Islet precursor cell (in vitro differentiated cells): Measurements from ENCODE around the gene JDP2.

Experiments used
- DNase-seq: peaks from one replicate; pipeline ENCODE4 v3.0.0-alpha.2; 2018

Gene JDP2

GRCh38 chr14:75489480-75489837, 61.6 kb downstream of the JDP2 start:
- no peak for DNase-seq

DNA sequence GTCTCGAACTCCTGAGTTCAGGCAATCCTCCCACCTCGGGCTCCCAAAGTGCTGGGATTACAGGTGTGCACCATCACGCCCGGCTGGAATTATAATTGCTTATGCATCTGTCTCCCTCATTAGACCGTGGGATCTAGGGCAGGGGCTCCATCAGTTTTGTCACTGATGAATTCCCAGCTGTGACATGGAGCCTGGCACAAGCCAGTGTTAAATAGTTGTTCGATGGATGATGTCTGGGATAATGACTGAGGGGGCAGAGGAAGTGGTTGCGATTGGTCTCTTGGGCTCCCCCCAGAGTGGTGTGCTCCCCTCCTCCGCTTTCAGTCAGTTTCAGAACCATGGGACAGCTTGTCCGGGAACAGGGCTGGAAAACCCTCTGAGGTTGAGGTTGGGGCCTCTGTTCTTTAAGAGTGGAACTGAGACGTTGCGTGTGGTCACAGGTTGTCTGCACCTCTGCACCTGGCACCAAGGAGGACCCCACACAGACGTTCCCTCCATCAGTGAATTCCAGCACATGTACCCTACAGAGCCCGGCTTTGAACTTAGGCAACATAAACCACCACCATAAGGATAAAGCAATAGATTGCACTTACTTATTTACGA, 63.7 kb downstream of the JDP2 start:
- DNase-seq = no peak

GRCh38 chr14:75492832-75493591, 65.2 kb downstream of the JDP2 start:
- DNase-seq = no peak

DNA sequence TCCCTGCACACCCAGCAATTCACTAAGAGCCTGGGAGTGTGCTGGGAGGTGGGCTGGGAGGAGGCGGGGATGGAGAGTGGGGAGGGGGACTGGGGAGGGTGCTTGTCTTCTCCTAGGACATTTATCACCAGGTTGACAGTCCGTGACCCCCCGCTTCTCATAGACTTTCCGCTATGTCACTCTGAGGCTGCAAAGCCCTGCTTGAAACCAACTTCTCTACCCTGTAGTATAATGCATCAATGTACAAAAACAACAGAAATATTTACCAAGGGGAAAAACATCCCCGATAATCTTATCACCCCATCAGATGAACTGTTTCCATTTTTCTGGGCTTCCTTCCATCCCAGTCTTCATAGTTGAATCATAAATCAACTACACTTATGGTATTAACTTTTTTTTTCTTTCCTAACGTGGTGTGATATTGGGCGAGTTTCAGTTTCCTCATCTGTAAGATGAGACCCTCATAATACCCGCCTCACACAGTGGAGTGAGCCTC, 65.8 kb downstream of the JDP2 start:
- no peak for DNase-seq

DNA sequence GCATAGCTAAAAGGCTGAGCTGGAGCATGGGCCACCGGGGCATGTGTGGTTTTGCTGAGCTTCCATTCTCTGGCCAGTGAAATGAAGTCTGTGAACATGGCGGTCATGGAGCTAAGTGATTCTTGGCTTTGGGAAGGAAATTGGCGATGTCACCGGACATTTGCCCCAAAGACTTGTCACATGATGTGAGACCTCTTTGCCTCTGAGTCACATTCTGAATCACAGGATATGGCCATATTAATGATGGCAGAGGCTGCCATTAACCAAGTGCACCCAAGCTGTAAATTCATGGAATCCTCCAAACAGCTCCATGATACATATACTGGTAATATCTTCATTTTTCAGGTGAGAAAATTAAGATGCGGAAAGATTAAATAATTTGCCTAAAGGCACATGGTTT, 67.1 kb downstream of the JDP2 start:
- DNase-seq = no peak

- DNase-seq = no peak
These were observed 67.6 kb downstream of the JDP2 start for GRCh38 chr14:75495399-75495798.

GRCh38 chr14:75495882-75496281, 68.1 kb downstream of the JDP2 start:
- no peak for DNase-seq

GRCh38 chr14:75496755-75497154, 68.9 kb downstream of the JDP2 start:
- DNase-seq = no peak

GRCh38 chr14:75497191-75497590, 69.4 kb downstream of the JDP2 start:
- DNase-seq = no peak

DNA sequence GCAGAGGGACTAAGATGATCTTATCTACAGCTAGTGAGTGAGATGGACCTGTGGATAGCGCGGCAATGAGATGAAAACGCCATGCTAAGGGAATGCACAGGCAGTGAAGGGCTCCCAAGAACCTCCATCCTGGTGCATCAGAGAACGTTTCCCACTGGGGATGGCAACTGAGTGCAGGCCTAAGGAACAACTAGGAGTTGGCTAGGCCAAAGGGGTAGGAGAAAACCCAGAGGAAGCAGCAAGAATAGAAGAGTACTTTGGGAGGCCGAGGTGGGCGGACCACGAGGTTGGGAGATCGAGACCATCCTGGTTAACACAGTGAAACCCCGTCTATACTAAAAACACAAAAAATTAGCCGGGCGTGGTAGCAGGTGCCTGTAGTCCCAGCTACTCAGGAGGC, 69.9 kb downstream of the JDP2 start:
- DNase-seq = no peak

GRCh38 chr14:75499084-75499875, 71.5 kb downstream of the JDP2 start:
- no peak for DNase-seq

GRCh38 chr14:75501080-75501479, 73.3 kb downstream of the JDP2 start:
- no peak for DNase-seq

DNA sequence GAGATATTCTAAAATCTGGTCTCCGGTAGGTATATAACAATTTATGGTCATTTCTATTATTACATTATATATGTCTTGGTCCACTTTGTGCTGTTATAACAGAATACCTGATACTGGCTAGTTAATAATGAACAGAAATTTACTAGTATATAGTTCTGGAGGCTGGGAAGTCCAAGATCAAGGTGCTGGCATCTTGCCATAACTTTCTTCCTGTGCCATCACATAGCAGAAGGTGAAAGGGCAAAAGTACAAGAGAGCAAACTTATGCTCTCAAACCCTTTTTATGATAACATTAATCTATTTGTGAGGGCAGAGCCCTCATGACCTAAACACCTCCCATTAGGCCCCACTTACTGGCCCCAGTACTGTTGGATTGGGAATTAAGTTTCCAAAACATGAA, 76.6 kb downstream of the JDP2 start:
- DNase-seq = no peak

GRCh38 chr14:75506930-75507329, 79.1 kb downstream of the JDP2 start:
- no peak for DNase-seq

GRCh38 chr14:75510547-75510946, 82.7 kb downstream of the JDP2 start:
- no peak for DNase-seq

- no peak for DNase-seq
These were observed 83.4 kb downstream of the JDP2 start for GRCh38 chr14:75511201-75511600.

DNA sequence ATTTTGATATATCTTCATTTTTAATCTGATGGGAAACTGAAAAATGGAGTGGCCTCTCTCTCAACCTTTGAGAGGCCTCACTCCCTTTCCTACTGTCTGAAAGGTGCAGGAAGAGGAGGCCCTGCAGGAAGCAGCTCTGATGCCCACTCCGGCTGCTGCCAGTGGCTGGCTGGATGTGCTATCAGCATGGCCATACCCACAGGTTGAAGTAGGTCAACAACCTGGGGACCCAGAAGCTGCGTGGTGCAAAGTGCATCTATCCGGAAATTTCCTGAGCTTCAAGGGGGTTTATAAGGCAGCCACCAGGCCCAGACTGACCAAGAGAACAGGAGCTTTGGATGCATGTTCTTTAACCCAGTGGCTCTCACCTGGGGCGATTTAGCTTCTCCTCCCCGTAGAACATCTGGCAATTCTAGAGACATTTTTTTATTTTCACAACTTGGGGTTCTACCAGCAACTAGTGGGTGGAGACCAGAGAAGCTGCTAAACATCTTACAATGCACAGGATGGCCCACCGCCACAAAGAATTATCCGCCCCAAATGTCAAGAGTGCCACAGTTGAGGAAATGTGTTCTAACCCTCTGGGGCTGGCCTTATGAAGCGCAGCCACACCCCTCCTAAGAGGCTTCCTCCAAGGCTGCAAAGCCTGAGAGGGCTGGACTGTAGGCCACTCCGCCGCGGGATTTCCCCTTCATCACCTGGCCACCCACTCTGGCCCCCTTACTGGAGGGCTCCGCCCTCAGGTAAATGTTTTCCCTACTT, 86.3 kb downstream of the JDP2 start:
- DNase-seq = no peak

GRCh38 chr14:75514673-75515628, 87.1 kb downstream of the JDP2 start:
- no peak for DNase-seq

DNA sequence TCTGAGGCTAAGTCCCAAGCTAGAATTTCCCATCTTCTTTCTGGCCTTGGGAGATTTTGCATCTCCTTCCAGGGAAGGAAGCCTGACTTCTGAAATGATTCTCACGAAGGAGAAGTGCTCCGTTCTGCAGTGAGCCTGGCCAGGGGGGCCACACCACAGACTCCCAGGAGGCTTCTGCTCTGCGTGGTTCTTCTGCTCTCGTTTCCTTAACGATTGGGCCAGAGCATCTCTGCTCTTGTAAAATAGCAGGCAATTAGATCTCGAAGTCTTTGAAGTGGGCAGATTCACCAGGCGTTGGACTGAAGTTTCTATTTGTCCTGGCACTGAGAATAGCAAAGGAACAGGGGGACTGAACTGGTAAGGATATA, 87.8 kb downstream of the JDP2 start:
- no peak for DNase-seq

- DNase-seq = peak; percentile 78
These were observed 90.8 kb downstream of the JDP2 start for GRCh38 chr14:75518625-75519024.

DNA sequence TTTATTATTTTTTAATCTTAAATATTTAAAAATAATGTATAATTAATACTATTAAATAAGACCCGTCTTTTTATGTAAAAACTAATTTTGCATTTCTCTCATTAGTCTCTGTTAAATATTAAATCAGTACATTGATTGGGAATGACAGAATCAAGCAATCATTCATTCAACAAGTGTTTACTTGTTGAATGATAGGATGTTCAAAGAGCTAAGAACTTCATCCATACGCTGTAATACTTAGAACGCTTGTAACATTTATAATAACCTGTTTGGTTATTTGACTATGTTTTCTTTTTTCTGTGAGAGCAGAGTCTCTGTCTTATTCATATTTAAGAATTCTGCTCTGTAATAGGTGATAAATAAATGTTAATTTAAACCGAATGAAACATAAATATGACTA, 91.6 kb downstream of the JDP2 start:
- DNase-seq = no peak
